HG03045 (cell line): ENCODE data around the gene ITGAL.
"Not testable (repeated sequence)": the region's sequence is repeated elsewhere in the genome, so short reads cannot be mapped to it uniquely, and the experiment has no call there.

ENCODE experiments used
- ATAC-seq: cut with Tn5 transposase; IDR thresholded peaks from one replicate; pipeline ENCODE4 v1.9.1; 2021; ENCODE audit warnings: mild to moderate bottlenecking, moderate library complexity; ENCODE audit not compliant: unreplicated experiment

Gene ITGAL

DNA sequence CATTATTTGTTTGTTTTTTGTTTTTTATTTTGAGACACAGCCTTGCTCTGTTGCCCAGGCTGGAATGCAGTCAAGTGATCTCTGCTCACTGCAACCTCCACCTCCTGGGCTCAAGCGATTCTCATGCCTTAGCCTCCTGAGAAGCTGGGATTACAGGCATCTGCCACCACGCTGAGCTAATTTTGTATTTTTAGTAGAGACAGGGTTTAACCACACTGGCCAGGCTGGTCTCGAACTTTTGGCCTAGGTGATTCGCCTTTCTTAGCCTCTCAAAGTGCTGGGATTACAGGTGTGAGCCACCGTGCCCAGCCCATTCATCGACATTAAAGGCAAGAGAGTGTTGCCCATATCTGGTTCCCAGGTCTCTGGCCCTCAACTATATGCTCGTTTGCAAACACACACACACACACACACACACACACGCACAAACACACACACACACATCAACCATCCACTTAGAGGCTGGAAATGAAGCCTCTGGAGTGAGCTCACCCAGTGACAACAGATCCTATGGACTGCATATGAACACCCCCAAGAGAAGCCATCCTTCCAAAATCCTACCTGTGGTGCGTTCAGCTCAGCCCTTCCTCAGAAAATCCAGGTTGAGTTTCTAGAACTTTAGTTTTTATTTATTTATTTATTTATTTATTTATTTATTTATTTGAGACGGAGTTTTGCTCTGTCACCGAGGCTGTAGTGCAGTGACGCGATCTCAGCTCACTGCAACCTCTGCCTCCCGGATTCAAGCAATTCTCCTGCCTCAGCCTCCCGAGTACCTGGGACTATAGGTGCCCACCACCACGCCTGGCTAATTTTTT is 14.6 kb upstream of the ITGAL start:
- no peak for ATAC-seq

DNA sequence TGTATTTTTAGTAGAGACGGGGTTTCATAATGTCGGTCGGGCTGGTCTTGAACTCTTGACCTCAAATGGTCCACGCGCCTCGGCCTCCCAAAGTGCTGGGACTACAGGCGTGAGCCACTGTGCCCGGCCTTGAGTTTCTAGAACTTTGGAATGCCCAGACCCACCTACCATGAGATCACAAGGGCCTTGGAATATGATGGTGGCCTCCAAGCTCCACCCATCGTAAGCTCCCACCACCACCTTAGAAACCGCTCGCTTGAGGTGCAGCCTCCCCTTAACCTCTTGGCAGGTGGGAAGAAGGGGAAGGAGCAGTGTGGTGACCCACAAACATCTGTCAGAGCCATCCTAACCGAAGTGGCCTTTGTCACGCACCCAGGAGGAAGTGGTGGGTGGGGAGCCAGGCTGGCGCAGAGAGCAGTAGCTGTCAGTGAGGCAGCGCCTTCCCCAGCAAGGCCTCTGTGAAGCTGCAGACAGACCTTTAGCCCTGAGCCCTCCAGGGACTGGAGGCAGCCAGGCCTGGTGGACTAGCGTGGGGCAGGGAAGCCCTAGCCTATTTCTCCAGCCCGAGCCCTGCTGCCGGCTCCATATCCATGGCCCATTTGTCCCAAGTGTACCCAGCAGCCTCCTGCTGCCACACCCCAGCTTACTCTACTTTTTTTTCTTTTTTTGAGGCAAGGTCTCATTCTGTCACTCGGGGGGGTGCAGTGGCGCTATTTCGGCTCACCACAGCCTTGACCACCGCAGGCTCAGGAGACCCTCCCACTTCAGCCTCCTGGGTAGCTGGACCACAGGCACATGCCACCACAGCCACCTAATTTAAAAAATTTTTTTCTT is 13.8 kb upstream of the ITGAL start:
- peak; percentile 77 for ATAC-seq

DNA sequence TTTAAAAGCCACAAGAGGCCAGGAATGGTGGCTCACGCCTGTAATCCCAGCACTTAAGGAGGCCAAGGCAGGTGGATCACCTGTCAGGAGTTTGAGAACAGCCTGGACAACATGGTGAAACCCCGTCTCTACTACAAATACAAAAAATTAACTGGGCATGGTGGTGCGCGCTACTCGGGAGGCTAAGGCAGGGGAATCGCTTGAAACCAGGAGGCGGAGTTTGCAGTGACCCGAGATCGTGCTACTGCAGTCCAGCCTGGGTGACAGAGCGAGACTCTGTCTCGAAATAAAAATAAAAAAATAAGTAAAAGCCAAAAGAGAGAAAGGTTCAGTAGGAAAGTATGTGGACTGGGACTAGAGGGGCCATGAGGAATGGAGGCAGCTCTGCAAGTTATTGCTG is 13.1 kb upstream of the ITGAL start:
- no peak for ATAC-seq

DNA sequence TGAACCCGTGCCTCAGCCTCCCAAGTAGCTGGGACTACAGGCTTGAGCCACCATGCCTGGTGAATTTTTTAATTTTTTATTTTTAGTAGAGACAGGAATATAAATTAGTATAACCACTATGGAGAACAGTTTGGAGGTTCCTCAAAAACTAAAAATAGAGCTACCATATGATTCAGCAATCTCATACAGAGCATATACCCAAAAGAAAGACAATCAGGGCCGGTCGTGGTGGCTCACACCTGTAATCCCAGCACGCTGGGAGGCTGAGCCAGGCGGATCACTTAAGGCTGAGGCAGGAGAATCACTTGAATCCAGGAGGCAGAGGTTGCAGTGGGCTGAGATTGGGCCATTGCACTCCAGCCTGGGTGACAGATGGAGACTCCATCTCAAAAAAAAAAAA is 11.1 kb upstream of the ITGAL start:
- ATAC-seq = not testable (repeated sequence)

DNA sequence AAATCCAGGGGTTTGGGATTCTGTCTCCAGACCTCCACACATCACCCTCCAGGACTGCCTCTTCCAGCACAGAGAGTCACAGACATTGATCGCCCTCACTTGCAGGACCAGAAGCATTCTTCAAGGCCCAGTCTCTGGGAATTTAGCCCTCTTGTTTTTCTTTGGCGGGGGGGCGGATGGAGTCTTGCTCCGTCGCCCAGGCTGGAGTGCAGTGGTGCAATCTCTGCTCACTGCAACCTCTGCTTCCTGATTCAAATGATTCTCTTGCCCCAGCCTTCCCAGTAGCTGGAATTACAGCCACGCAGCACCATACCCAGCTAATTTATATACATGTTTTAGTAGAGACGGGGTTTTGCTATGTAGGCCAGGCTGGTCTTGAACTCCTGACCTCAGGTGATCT is 8.5 kb upstream of the ITGAL start:
- no peak for ATAC-seq

DNA sequence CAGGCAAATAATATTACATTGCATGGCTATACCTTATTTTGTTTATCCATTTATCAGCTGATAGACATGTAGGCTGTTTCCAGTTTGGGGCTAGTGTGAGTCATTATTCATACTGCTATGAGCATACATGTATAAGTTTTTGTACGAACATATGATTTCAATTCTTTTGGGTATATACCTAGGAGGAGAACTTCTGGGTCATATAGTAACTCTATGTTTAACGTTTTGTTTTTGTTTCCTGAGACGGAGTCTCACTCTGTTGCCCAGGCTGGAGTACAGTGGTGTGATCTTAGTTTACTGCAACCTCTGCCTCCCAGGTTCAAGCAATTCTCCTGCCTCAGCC is 2.4 kb upstream of the ITGAL start:
- ATAC-seq = no peak

DNA sequence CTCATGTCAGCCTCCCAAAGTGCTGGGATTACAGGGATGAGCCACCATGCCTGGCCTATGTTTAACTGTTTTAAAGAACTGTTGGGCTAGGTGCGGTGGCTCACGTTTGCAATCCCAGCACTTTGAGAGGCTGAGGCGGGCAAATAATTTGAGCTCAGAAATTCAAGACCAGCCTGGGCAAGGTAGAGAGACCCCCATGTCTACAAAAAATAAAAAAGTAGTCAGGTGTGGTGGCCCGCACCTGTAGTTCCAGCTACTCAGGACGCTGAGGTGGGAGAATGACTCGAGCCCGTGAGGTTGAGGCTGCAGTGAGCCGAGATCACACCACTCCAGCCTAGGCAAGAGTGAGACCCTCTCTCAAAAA is 1.9 kb upstream of the ITGAL start:
- peak; percentile 5 for ATAC-seq

DNA sequence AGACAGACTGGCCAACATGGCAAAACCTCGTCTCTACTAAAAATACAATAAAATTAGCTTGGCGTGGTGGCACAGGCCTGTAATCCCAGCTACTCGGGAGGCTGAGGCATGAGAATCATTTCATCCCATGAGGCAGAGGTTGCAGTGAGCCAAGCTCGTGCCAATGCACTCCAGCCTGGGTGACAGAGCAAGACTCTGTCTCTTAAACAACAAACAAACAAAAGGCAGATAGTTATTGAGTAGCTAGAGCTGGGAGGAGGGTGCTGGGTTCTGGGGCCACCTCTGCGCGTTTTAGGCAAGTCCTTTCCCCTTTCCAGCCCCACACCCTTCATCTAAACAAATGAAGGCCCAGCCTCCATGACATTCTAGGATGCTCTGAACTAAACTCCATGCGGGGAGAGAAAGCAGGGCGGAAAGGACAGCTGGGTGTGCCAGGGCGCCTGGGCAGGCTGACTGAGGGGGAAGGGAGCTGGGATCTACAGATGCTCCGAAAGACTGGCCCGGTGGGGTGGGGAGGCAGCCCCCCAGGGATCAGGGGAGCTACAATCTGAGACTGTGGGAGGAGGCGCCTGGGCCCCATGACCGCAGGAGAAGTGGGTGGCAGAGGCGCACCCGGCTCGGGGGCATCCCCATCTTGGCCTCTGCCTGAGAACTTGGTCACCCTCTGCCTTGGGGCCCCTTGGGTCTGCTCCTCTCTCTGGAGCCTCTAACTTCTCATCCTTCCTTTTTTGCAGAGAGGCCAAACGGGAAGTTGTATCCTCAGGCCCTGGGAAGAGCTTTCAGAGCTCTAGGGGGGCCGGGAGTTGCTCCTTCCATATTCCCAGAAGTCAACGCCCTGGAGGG is 910 bp downstream of the ITGAL start:
- no peak for ATAC-seq

DNA sequence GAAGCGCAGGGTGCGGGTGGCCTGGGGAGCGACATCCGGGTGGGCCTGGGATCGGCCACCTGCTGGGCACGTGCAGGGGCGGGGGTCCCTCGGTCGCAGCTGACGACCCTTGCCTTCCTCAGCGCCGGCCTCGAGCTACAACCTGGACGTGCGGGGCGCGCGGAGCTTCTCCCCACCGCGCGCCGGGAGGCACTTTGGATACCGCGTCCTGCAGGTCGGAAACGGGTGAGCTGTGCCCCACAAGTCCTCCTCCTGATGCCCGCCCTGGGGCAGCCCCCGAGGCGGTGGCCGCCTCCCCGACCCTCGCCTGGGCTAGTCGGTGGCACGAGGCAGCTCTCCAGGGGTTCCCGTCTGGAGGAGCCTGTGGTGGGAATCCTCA is 1.5 kb downstream of the ITGAL start:
- no peak for ATAC-seq

DNA sequence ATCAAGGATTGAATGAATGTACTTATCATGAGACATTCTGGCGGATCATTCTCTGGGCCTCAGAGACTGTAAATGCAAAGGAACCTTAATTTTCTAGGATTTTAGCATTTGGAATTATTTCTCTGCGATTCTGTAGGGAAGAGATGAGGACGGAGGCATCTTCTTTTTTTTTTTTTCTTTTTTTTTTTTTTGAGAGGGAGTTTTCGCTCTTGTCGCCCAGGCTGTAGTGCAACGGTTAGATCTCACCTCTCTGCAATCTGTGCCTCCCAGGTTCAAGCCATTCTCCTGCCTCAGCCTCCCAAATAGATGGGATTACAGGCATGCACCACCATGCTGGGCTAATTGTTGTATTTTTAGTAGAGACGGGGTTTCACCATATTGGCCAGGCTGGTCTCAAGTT is 2.1 kb downstream of the ITGAL start:
- ATAC-seq = no peak

DNA sequence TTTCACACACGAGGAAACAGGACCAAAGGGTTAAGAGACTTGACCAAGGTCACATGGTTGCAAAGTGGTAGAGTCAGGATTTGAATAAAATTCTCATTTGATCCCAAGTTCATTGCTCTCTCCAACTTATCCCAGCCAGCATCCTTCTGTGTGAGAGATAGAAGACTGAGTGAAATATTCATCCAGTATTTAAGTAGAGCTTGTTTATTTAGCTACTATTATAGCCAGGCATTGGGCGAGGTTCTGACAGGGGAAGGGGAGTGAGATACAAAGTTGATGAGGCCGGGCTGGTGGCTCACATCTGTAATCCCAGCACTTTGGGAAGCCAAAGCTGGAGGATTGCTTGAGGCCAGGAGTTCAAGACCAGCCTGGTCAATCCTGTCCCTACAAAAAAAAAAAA is 4.4 kb downstream of the ITGAL start:
- ATAC-seq = no peak

DNA sequence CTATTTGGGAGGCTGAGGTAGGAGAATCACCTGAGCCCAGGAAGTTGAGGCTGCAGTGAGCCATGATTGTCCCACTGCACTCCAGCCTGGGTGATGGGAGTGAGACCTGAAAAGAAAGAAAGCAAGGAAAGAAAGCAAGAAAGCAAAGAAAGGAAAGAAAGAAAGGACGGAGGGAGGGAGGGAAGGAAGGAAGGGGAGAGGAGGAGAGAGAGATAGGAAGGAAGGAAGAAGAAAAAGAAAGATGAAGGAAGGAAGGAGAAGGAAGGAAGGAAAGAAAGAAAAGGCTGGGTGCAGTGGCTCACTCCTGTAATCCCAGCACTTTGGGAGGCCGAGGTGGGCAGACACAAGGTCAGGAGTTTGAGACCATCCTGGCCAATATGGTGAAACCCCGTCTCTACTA is 5.2 kb downstream of the ITGAL start:
- ATAC-seq = not testable (repeated sequence)

DNA sequence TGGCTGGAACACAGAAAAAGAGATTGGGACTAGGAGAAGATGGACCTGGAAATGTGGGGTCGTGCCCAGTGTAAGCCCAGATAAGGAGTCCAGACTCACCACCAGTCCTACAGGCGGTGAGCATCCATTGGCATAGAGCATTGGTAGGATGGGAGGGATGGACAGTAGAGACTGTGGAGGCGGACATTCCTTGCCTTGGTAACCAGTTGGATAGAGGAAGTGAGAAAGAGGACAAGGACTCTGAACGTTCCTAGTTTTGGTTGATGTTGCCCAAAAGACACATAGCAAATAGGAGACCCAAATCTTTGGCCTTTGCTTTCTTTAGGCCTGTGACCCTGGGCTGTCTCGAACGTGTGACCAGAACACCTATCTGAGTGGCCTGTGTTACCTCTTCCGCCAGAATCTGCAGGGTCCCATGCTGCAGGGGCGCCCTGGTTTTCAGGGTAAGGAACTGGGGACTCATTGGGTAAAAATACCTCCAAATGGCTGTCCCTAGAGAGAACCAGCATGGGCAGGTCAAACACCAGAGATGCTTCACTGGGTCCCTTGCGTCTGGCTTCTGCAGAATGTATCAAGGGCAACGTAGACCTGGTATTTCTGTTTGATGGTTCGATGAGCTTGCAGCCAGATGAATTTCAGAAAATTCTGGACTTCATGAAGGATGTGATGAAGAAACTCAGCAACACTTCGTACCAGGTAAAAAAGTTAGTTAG is 6.4 kb downstream of the ITGAL start:
- ATAC-seq = no peak

DNA sequence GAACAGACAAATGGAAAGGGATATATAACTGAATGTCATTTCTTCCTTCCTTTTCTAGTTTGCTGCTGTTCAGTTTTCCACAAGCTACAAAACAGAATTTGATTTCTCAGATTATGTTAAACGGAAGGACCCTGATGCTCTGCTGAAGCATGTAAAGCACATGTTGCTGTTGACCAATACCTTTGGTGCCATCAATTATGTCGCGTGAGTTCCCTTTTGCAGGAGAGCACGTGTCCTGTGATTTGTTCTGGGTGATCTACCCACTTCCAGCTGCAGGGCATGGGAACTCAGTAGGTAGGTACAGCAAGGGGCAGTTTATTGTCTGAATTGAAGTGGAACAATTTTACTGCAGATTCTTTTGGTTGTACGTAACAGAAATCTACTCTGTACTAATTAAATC is 8.8 kb downstream of the ITGAL start:
- no peak for ATAC-seq

DNA sequence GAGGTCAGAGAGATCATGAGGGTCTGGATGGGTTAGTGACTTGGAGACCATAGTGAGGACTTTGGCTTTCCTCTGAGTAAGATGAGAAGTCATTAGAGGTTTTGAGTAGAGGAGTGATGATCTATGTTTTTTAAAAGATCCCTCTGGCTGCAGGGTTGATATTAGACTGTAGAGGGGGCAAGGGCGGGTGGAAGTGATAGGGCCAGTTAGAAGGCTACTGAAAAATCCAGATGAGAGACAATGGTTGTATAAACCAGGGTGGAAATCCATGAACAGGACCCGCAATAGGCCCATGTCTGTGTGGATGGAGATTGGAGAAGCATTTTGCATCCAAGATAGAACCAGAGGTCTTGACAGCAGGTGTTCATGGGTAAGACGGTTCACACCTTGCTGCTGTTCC is 9.8 kb downstream of the ITGAL start:
- no peak for ATAC-seq

DNA sequence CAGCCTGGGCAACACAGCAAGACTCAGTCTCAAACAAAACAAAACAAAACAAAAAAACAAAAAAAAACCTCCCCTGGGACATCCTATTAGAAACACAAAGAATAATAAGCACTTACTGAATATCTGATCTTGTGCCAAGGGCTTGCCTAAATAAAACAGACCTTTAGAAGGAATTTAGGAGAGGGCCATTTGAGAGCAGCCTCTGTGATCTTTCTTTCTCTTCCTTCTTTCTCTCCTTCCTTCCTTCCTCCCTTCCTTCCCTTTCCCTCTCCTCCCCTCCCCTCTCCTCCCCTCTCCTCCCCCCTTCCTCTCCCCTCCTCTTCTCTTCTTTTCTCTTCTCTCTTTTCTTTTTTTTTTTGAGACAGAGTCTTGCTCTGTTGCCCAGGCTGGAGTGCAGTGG is 12.3 kb downstream of the ITGAL start:
- no peak for ATAC-seq

DNA sequence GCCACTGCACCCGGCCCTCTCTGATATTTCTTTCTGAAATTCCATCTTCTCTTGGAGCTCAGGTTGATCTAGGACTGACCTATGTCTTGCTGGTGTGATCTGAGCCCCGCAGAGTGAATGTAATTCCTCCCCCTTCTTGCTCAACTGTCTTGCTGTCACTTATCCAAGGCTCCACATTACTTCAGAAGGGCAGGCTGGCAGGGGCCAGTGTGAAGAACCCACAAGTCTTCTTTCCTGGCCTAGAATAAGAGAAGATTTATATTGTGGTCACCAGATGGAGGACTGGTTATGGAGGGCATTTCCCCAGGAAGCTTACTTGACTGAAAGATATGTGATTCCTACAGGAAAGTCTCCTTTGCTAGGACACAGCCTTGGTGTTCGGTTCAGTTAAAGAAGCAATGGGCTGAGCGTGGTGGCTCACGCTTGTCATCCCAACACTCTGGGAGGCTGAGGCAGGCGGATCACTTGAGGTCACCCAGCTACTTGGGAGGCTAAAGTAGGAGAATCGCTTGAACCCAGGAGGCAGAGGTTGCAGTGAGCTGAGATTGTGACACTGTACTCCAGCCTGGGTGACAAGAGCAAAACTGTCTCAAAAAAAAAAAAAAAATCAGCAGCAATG is 13.4 kb downstream of the ITGAL start:
- no peak for ATAC-seq

DNA sequence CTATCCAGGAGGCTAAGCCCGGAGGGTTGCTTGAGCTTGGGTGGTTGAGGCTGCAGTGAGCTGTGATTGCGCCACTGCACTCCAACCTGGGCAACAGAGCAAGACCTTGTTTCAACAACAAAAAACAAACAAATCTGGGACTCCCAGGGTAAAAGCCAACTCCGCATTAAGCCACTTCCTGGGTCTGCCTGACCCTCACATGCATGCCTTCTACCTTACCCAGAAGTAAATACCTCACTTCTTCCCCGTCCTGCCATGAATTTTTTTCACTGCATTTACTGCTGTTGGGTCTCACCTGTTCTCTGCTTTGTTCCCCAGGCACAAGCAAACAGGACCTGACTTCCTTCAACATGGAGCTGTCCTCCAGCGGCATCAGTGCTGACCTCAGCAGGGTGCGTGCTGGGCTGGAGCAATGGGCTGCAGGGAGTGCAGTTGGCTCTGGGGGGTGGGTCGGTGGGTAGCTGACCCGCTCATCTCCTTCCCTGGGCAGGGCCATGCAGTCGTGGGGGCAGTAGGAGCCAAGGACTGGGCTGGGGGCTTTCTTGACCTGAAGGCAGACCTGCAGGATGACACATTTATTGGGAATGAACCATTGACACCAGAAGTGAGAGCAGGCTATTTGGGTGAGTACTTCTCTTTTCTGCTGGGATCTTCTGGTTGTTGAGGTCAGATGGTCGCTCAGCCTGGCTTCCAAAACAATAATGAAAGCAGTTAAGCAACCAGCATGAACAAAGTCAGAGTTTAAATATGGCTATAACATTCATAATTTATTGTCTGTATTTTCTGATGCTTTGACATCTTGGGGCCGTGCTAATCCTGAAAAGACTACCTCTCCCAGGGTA is 16.4 kb downstream of the ITGAL start:
- no peak for ATAC-seq

DNA sequence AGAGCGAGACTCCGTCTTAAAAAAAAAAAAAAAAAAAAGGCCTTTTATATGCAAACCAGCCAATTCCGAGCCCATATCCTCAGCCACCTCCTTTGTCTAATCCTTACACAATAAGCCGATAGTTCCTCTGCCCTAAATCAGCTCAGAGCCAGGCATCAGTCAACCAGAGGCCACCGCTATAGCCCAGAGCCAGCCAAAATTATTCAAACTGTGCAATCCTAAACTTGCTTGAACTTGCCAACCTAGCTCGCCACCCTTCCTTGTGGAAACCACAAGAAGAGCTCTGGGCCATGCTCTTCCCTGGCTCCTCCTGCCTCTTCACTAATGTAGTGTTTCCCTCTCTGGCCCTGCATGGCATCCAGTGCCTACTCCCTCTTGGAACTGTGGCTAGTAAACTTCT is 17.7 kb downstream of the ITGAL start:
- ATAC-seq = no peak

DNA sequence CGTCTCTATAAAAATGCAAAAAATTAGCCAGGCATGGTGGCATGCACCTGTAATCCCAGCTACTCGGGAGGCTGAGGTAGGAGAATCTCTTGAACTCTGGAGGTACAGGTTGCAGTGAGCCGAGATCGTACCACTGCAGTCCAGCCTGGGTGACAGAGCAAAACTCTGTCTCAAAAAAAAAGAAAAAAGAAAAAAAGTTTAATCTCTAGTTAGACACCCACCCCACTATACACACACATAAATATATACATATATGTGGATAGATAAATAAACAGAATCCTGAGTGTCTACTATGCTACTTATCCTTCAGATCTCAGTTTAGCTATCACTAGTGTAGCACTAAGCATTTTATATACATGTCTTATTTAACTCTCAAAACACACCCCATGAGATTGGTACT is 18.7 kb downstream of the ITGAL start:
- no peak for ATAC-seq
